ENCODE data around the gene ICA1.
"Not testable (repeated sequence)": the region's sequence is repeated elsewhere in the genome, so short reads cannot be mapped to it uniquely, and the experiment has no call there.

Gene ICA1

GRCh38 chr7:8258166-8258565, 3.8 kb downstream of the ICA1 start:
- no peaks in the 10 kb centered on the region for H3K9me3 Mint-ChIP-seq
- no peak overlapping the region for H3K27ac Mint-ChIP-seq (ENCODE audit: low read depth)
- DNase-seq (ENCODE audit: low spot score in 2 of 2) (no peak), ATAC-seq (replicated peaks; ENCODE audit: extremely low read depth, poor library complexity, severe bottlenecking) (no peak)
- H3K27me3 Mint-ChIP-seq, result peaks cover 50% of the 10 kb centered on the region
- peaks cover 7% of the 10 kb centered on the region for H3K4me1 Mint-ChIP-seq
- peaks cover 2% of the 10 kb centered on the region for H3K36me3 Mint-ChIP-seq (ENCODE audit: insufficient read depth)
- H3K4me3 Mint-ChIP-seq, result no peak overlapping the region

GRCh38 chr7:8255680-8256655, 6.0 kb downstream of the ICA1 start:
- no peak for ATAC-seq (replicated peaks; ENCODE audit: extremely low read depth, poor library complexity, severe bottlenecking)
- H3K27ac Mint-ChIP-seq (ENCODE audit: low read depth), result no peak overlapping the region
- H3K4me1 Mint-ChIP-seq, result peaks cover 4% of the 10 kb centered on the region
- H3K36me3 Mint-ChIP-seq (ENCODE audit: insufficient read depth), result no peaks in the 10 kb centered on the region
- H3K4me3 Mint-ChIP-seq, result no peak overlapping the region
- H3K27me3 Mint-ChIP-seq, result peaks cover 35% of the 10 kb centered on the region
- DNase-seq (ENCODE audit: low spot score in 2 of 2), result no peak
- H3K9me3 Mint-ChIP-seq, result no peaks in the 10 kb centered on the region

DNA sequence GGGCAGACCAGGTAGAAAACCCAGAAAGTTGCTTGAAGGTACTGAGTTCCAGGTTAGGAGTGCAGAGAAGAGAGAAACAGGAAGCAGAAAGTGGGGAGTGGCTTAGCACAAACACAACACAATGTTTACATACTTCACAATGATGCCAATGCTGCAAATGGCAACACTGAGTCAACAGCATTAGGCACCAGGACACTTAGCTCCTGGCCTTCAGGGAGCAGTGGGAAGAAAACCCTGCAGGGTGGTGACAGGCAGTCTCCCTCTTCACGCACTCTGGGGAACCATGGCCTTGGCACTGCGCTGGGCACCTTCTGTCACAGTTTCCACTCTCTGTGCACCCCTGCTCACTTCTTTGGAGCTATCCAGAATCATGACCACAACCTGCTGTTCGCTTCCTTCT, 7.3 kb downstream of the ICA1 start:
- H3K27ac Mint-ChIP-seq (ENCODE audit: low read depth), result no peak overlapping the region
- DNase-seq (ENCODE audit: low spot score in 2 of 2) (no peak), ATAC-seq (replicated peaks; ENCODE audit: extremely low read depth, poor library complexity, severe bottlenecking) (no peak)
- no peak overlapping the region for H3K4me3 Mint-ChIP-seq
- no peaks in the 10 kb centered on the region for H3K9me3 Mint-ChIP-seq
- H3K36me3 Mint-ChIP-seq (ENCODE audit: insufficient read depth), result no peaks in the 10 kb centered on the region
- no peaks in the 10 kb centered on the region for H3K4me1 Mint-ChIP-seq
- H3K27me3 Mint-ChIP-seq, result peaks cover 35% of the 10 kb centered on the region

GRCh38 chr7:8254215-8254614, 7.8 kb downstream of the ICA1 start:
- H3K4me1 Mint-ChIP-seq, result no peaks in the 10 kb centered on the region
- H3K36me3 Mint-ChIP-seq (ENCODE audit: insufficient read depth), result no peaks in the 10 kb centered on the region
- DNase-seq (ENCODE audit: low spot score in 2 of 2) (no peak), ATAC-seq (replicated peaks; ENCODE audit: extremely low read depth, poor library complexity, severe bottlenecking) (no peak)
- no peaks in the 10 kb centered on the region for H3K9me3 Mint-ChIP-seq
- H3K27me3 Mint-ChIP-seq, result peaks cover 35% of the 10 kb centered on the region
- H3K4me3 Mint-ChIP-seq, result no peak overlapping the region
- H3K27ac Mint-ChIP-seq (ENCODE audit: low read depth), result no peak overlapping the region

GRCh38 chr7:8251195-8251594, 10.8 kb downstream of the ICA1 start:
- H3K4me1 Mint-ChIP-seq, result no peaks in the 10 kb centered on the region
- H3K36me3 Mint-ChIP-seq (ENCODE audit: insufficient read depth), result no peaks in the 10 kb centered on the region
- ATAC-seq (replicated peaks; ENCODE audit: extremely low read depth, poor library complexity, severe bottlenecking) (no peak), DNase-seq (ENCODE audit: low spot score in 2 of 2) (no peak)
- H3K4me3 Mint-ChIP-seq, result no peak overlapping the region
- H3K27me3 Mint-ChIP-seq, result peaks cover 48% of the 10 kb centered on the region
- H3K9me3 Mint-ChIP-seq, result no peaks in the 10 kb centered on the region
- H3K27ac Mint-ChIP-seq (ENCODE audit: low read depth), result no peak overlapping the region

DNA sequence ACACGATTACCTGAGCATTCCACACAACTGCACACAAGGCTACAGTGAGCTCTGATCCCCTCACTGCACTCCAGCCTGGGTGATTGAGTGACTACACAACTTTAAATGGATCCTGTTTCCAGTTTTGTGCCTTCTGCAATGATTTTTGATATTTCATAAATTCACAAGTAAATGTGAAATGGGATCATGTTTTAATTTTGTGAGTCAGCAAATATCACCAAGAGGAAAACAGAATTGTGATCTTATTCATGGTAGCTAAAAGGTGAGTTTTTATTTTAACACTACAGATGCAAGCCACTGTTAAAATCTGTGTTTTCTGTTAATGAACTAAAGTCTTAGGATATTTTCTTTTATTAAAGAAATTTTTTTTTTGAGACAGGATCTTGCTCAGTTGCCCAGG, 11.4 kb downstream of the ICA1 start:
- Mint-ChIP-seq H3K4me1 (no peaks in the 10 kb centered on the region), H3K9me3 (no peaks in the 10 kb centered on the region), H3K27ac (ENCODE audit: low read depth) (no peak overlapping the region), H3K4me3 (no peak overlapping the region), H3K36me3 (ENCODE audit: insufficient read depth) (no peaks in the 10 kb centered on the region), H3K27me3 (peaks cover 48% of the 10 kb centered on the region)
- no peak for DNase-seq (ENCODE audit: low spot score in 2 of 2)
- ATAC-seq (replicated peaks; ENCODE audit: extremely low read depth, poor library complexity, severe bottlenecking), result no peak

GRCh38 chr7:8249121-8249520, 12.8 kb downstream of the ICA1 start:
- no peaks in the 10 kb centered on the region for H3K4me1 Mint-ChIP-seq
- no peaks in the 10 kb centered on the region for H3K36me3 Mint-ChIP-seq (ENCODE audit: insufficient read depth)
- ATAC-seq (replicated peaks; ENCODE audit: extremely low read depth, poor library complexity, severe bottlenecking) (no peak), DNase-seq (ENCODE audit: low spot score in 2 of 2) (no peak)
- H3K27ac Mint-ChIP-seq (ENCODE audit: low read depth), result no peak overlapping the region
- H3K27me3 Mint-ChIP-seq, result peaks cover 46% of the 10 kb centered on the region
- peaks cover 2% of the 10 kb centered on the region for H3K9me3 Mint-ChIP-seq
- no peak overlapping the region for H3K4me3 Mint-ChIP-seq

DNA sequence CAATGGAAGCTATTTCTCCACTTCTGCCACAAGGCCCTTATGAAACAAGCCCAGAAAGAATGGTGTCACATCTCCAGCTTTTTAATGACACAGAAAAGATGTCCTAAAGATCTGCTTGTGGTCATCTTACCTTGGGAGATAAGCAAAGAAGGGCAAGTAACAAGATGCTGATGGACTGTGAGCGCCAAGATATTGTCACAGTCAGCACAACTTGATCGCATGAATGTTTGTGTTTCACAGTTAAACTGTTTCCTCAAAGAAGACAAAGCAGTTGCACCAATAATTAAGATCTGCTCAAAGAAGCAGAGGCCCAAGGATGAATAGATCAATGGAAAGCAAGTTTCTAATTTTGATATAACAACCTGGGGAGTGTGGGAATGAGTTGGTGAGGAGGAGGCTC, 15.9 kb downstream of the ICA1 start:
- ATAC-seq (replicated peaks; ENCODE audit: extremely low read depth, poor library complexity, severe bottlenecking) (no peak), DNase-seq (ENCODE audit: low spot score in 2 of 2) (no peak)
- Mint-ChIP-seq H3K27me3 (peaks cover 70% of the 10 kb centered on the region), H3K36me3 (ENCODE audit: insufficient read depth) (peaks cover 1% of the 10 kb centered on the region), H3K9me3 (peaks cover 21% of the 10 kb centered on the region), H3K4me1 (no peaks in the 10 kb centered on the region), H3K27ac (ENCODE audit: low read depth) (no peak overlapping the region), H3K4me3 (no peak overlapping the region)

DNA sequence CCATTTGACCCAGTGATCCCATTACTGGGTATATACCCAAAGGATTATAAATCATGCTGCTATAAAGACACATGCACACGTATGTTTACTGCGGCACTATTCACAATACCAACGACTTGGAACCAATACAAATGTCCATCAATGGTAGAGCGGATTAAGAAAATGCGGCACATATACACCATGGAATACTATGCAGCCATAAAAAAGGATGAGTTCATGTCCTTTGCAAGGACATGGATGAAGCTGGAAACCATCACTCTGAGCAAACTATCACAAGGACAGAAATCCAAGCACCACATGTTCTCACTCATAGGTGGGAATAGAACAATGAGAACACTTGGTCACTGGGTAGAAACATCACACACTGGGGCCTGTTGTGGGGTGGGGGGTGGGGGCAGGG, 16.9 kb downstream of the ICA1 start:
- H3K36me3 Mint-ChIP-seq (ENCODE audit: insufficient read depth); H3K4me3 Mint-ChIP-seq; ATAC-seq (replicated peaks; ENCODE audit: extremely low read depth, poor library complexity, severe bottlenecking); H3K27ac Mint-ChIP-seq (ENCODE audit: low read depth); DNase-seq (ENCODE audit: low spot score in 2 of 2); H3K4me1 Mint-ChIP-seq: not testable (repeated sequence)
- Mint-ChIP-seq H3K27me3 (peaks cover 71% of the 10 kb centered on the region), H3K9me3 (peaks cover 21% of the 10 kb centered on the region)

- Mint-ChIP-seq H3K27me3 (peaks cover 71% of the 10 kb centered on the region), H3K9me3 (peaks cover 21% of the 10 kb centered on the region)
- H3K36me3 Mint-ChIP-seq (ENCODE audit: insufficient read depth); H3K27ac Mint-ChIP-seq (ENCODE audit: low read depth); H3K4me1 Mint-ChIP-seq; ATAC-seq (replicated peaks; ENCODE audit: extremely low read depth, poor library complexity, severe bottlenecking); H3K4me3 Mint-ChIP-seq; DNase-seq (ENCODE audit: low spot score in 2 of 2): not testable (repeated sequence)
These were observed 18.9 kb downstream of the ICA1 start for GRCh38 chr7:8243059-8243458.

DNA sequence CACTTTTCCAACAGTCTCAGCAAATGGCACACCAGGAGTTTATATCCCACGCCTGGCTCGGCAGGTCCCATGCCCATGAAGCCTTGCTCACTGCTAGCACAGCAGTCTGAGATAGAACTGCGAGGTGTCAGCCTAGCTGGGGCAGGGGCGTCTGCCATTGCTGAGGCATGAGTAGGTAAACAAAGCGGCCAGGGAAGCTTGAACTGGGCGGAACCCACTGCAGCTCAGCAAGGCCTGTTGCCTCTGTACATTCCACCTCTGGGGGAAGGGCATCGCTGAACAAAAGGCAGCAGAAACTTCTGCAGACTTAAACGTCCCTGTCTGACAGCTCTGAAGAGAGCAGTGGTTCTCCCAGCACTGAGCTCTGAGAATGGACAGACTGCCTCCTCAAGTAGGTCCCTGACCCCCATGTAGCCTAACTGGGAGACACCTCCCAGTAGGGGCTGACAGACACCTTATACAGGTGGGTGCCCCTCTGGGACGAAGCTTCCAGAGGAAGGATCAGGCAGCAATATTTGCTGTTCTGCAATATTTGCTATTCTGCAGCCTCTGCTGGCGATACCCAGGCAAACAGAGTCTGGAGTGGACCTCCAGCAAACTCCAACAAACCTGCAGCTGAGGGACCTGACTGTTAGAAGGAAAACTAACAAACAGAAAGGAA, 22.1 kb downstream of the ICA1 start:
- not testable (repeated sequence) for ATAC-seq (replicated peaks; ENCODE audit: extremely low read depth, poor library complexity, severe bottlenecking); H3K4me3 Mint-ChIP-seq; H3K36me3 Mint-ChIP-seq (ENCODE audit: insufficient read depth)

DNA sequence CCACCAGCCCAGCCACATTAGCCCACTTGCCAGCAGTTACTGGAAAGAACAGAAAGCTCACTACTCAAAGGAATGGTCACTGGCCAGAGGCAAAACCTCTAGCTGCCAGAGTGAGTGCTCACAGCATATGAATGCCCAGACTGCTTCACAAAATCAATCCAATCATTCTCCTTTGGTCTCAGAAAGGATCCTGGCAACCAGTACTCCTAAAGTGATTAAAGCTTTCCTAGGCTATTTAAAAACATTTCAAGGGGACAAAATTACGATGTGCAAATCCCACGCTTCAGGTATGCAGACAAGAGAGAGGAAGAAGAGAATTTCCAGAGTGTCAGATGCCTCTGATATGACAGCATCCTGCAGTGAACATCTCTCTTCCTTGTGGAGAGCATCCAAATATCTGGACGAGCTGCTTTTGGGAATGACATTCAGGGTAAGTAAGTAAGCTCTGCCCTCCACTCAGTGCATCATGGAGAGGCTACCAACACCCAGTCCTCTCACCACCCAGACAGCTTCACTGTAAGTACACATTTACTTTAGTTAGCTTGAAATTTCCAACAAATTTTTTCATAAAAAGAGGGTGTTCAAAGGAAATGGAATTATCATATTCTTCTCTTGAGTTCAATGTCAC, 25.1 kb downstream of the ICA1 start:
- H3K4me1 Mint-ChIP-seq, result no peaks in the 10 kb centered on the region
- DNase-seq (ENCODE audit: low spot score in 2 of 2) (no peak), ATAC-seq (replicated peaks; ENCODE audit: extremely low read depth, poor library complexity, severe bottlenecking) (no peak)
- H3K9me3 Mint-ChIP-seq, result peaks cover under 1% of the 10 kb centered on the region
- H3K27ac Mint-ChIP-seq (ENCODE audit: low read depth), result no peak overlapping the region
- peaks cover 54% of the 10 kb centered on the region for H3K27me3 Mint-ChIP-seq
- no peak overlapping the region for H3K4me3 Mint-ChIP-seq
- H3K36me3 Mint-ChIP-seq (ENCODE audit: insufficient read depth), result no peaks in the 10 kb centered on the region

More for the DNA sequence above, 22.1 kb downstream of the ICA1 start:
- not testable (repeated sequence) for DNase-seq (ENCODE audit: low spot score in 2 of 2); H3K4me1 Mint-ChIP-seq; H3K27ac Mint-ChIP-seq (ENCODE audit: low read depth)
- Mint-ChIP-seq H3K9me3 (peaks cover 21% of the 10 kb centered on the region), H3K27me3 (peaks cover 67% of the 10 kb centered on the region)
